ENCODE measurements around the gene POMGNT2. TPM values are rescaled to one million over a fixed set of nuclear protein-coding genes. Genes with fewer than 3 reads are reported as not detected.

The POMGNT2 gene
- total RNA-seq, 2 donors from 2014 or later = 11.5 to 13.7 TPM

- H3K9me3 ChIP-seq = no peaks in the 10 kb centered on the region
- no peak overlapping the region for H3K27ac ChIP-seq
- intact Hi-C loops (cut with DNase I) = no loop called here
- no peaks in the 10 kb centered on the region for H3K27me3 ChIP-seq
- ATAC-seq (no peak), DNase-seq (no peak)
- H3K4me1 ChIP-seq = peaks cover 15% of the 10 kb centered on the region
- no peak for TF ChIP-seq CTCF (IDR thresholded peaks at IDR 0.05)
- TF ChIP-seq POLR2A (IDR thresholded peaks at IDR 0.05) = no peak
- no peak overlapping the region for H3K4me3 ChIP-seq
- no peaks in the 10 kb centered on the region for H3K36me3 ChIP-seq (replicated peaks in 1 of 2; ENCODE audit: insufficient read depth in 1 of 2, low read depth in 2 of 2)
- 88 to 100% methylated on average over 2 of the region's 2 CpGs for WGBS, 2 donors
These were observed 11.9 kb downstream of the POMGNT2 start for GRCh38 chr3:43093974-43094373.

- intact Hi-C loops (cut with DNase I) = no loop called here
- H3K36me3 ChIP-seq (replicated peaks in 1 of 2; ENCODE audit: insufficient read depth in 1 of 2, low read depth in 2 of 2) = no peaks in the 10 kb centered on the region
- DNase-seq (no peak), ATAC-seq (no peak)
- peaks cover 7% of the 10 kb centered on the region for H3K4me1 ChIP-seq
- H3K4me3 ChIP-seq = no peak overlapping the region
- H3K27me3 ChIP-seq = no peaks in the 10 kb centered on the region
- WGBS, 2 donors = 80 to 82% methylated on average over 1 of the region's 1 CpG
- H3K9me3 ChIP-seq = no peaks in the 10 kb centered on the region
- TF ChIP-seq POLR2A (IDR thresholded peaks at IDR 0.05) = no peak
- TF ChIP-seq CTCF (IDR thresholded peaks at IDR 0.05) = no peak
- no peak overlapping the region for H3K27ac ChIP-seq
These were observed 12.9 kb downstream of the POMGNT2 start for GRCh38 chr3:43093006-43093405.

- no peak for ATAC-seq
These were observed 14.4 kb downstream of the POMGNT2 start for GRCh38 chr3:43091481-43091880.

DNA sequence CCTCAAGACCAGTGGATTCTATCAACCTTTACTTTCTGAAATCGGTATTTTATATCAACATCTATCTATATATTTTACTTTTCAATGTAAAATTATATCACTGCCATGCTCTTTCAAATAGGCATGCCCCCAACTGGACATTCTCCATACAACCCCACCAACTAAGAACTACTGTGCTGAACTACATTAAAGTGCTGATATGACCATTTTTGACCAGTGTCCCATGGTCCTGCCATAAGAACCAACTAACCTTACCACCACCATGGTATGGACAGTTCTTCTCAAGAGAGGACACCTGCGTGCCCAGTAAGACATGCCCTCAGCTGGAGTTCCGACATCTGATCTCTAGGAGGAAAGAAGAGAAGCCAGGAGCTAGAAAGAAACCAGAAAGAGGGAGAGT is 15.6 kb downstream of the POMGNT2 start:
- H3K36me3 ChIP-seq (replicated peaks in 1 of 2; ENCODE audit: insufficient read depth in 1 of 2, low read depth in 2 of 2) = no peaks in the 10 kb centered on the region
- 91 to 95% methylated on average over 3 of the region's 3 CpGs for WGBS, 2 donors
- no peak overlapping the region for H3K27ac ChIP-seq
- no peak for DNase-seq
- intact Hi-C loops (cut with DNase I) = no loop called here
- no peak for TF ChIP-seq POLR2A (IDR thresholded peaks at IDR 0.05)
- no peak for TF ChIP-seq CTCF (IDR thresholded peaks at IDR 0.05)
- no peak overlapping the region for H3K4me3 ChIP-seq
- no peak for ATAC-seq
- peaks cover 4% of the 10 kb centered on the region for H3K4me1 ChIP-seq
- H3K9me3 ChIP-seq = no peaks in the 10 kb centered on the region
- H3K27me3 ChIP-seq = no peaks in the 10 kb centered on the region

More at GRCh38 chr3:43091481-43091880, 14.4 kb downstream of the POMGNT2 start:
- intact Hi-C loops (cut with DNase I) = no loop called here
- no peak for DNase-seq
- Histone ChIP-seq H3K27ac (no peak overlapping the region), H3K4me1 (peaks cover 4% of the 10 kb centered on the region), H3K4me3 (no peak overlapping the region), H3K9me3 (no peaks in the 10 kb centered on the region), H3K36me3 (replicated peaks in 1 of 2; ENCODE audit: insufficient read depth in 1 of 2, low read depth in 2 of 2) (no peaks in the 10 kb centered on the region), H3K27me3 (no peaks in the 10 kb centered on the region)
- no peak for TF ChIP-seq CTCF (IDR thresholded peaks at IDR 0.05)
- no peak for TF ChIP-seq POLR2A (IDR thresholded peaks at IDR 0.05)
- WGBS, 2 donors = 97 to 100% methylated on average over 4 of the region's 4 CpGs

- H3K36me3 ChIP-seq (replicated peaks in 1 of 2; ENCODE audit: insufficient read depth in 1 of 2, low read depth in 2 of 2) = no peaks in the 10 kb centered on the region
- H3K27ac ChIP-seq = no peak overlapping the region
- TF ChIP-seq POLR2A (IDR thresholded peaks at IDR 0.05) = no peak
- TF ChIP-seq CTCF (IDR thresholded peaks at IDR 0.05) = no peak
- intact Hi-C loops (cut with DNase I) = no loop called here
- H3K4me3 ChIP-seq = no peak overlapping the region
- DNase-seq (no peak), ATAC-seq (no peak)
- peaks cover 4% of the 10 kb centered on the region for H3K4me1 ChIP-seq
- no peaks in the 10 kb centered on the region for H3K27me3 ChIP-seq
- no peaks in the 10 kb centered on the region for H3K9me3 ChIP-seq
- 94 to 96% methylated on average over 4 of the region's 4 CpGs for WGBS, 2 donors
These were observed 16.8 kb downstream of the POMGNT2 start for GRCh38 chr3:43089081-43089480.

Data from body of pancreas (tissue), 4 donors.